Tibial nerve (tissue), 4 donors: ENCODE measurements around the gene MAGI2. TPM values are rescaled to one million over a fixed set of nuclear protein-coding genes. Genes with fewer than 3 reads are reported as not detected.

Experiments
- DNase-seq, 2 donors: peaks; one replicate each; pipeline ENCODE4 v3.0.0-alpha.2; 2019; ENCODE audit warnings: low spot score in 2 of 2
- H3K27ac ChIP-seq, 4 donors: fragments of 200-600 bp; sonication (generic) in 3 of 4; one replicate each; pipeline ENCODE4 v1.5.1; 2017 to 2019; ENCODE audit warnings: mild to moderate bottlenecking in 1 of 4
- H3K27me3 ChIP-seq, 2 donors: fragments of 200-600 bp; sonication (generic) in 1 of 2; one replicate each; pipeline versions ENCODE4 v1.5.1 to v1.6.0; 2017 to 2019
- H3K36me3 ChIP-seq, 3 donors: fragments of 200-600 bp; sonication (generic); one replicate each; pipeline ENCODE4 v1.5.1; 2018 to 2019
- H3K4me1 ChIP-seq, 4 donors: fragments of 200-600 bp; sonication (generic) in 3 of 4; one replicate each; pipeline ENCODE4 v1.5.1; 2017 to 2019
- H3K4me3 ChIP-seq, 4 donors: fragments of 200-600 bp; sonication (generic) in 3 of 4; one replicate each; pipeline ENCODE4 v1.5.1; 2017 to 2019; ENCODE audit warnings: mild to moderate bottlenecking in 1 of 4, moderate library complexity in 1 of 4
- H3K9me3 ChIP-seq, 4 donors: fragments of 200-600 bp; sonication (generic) in 3 of 4; one replicate each; pipeline ENCODE4 v1.5.1; 2017 to 2019
- CTCF ChIP-seq, 5 experiments: fragments of 200-600 bp in 3 of 5; fragments of 450-650 bp in 2 of 5; sonication (generic) in 3 of 5; IDR thresholded peaks; one replicate each; pipeline ENCODE4 v1.5.1; 2016 to 2019; ENCODE audit warnings: antibody characterized with exemption in 5 of 5, mild to moderate bottlenecking in 3 of 5, moderate library complexity in 2 of 5
- EP300 ChIP-seq, 2 donors: sonication (generic); formaldehyde crosslinking; IDR thresholded peaks; one replicate each; pipeline ENCODE4 v1.6.1; 2017; ENCODE audit warnings: antibody characterized with exemption in 2 of 2, mild to moderate bottlenecking in 1 of 2
- POLR2A ChIP-seq, 2 donors: fragments of 450-650 bp; IDR thresholded peaks; one replicate each; pipeline ENCODE4 v1.6.1; 2017; ENCODE audit warnings: antibody characterized with exemption in 2 of 2, mild to moderate bottlenecking in 2 of 2, moderate library complexity in 2 of 2
- WGBS, 2 donors: methylation state at CpG; one replicate each; pipeline ENCODE4 v1.1.5; 2018; 5-methylcytosine and 5-hydroxymethylcytosine counted together
- total RNA-seq, 4 donors: library from RNA; depleted of rRNA; stranded (reverse); fragments of >200 nt; gene quantifications; one replicate each; pipeline ENCODE4 v1.1.0, GENCODE V29; 2016

Gene MAGI2
- total RNA-seq, 4 donors from 2014 or later: 33.6 to 58.2 (median 55.6) TPM

- no peaks in the 10 kb centered on the region for H3K36me3 ChIP-seq
- H3K27ac ChIP-seq: no peak overlapping the region
- no peak for TF ChIP-seq CTCF (IDR thresholded peaks at IDR 0.05)
- no peak for TF ChIP-seq EP300 (IDR thresholded peaks at IDR 0.05)
- no peak for TF ChIP-seq POLR2A (IDR thresholded peaks at IDR 0.05)
- peaks cover 0 to 8% (median 0%) of the 10 kb centered on the region in 4 donors for H3K9me3 ChIP-seq
- WGBS, 2 donors: 60 to 66% methylated on average over 2 of the region's 2 CpGs
- no peak overlapping the region for H3K4me3 ChIP-seq
- H3K27me3 ChIP-seq: no peaks in the 10 kb centered on the region
- H3K4me1 ChIP-seq: no peaks in the 10 kb centered on the region
- no peak for DNase-seq
Measured at GRCh38 chr7:78746301-78746700, 707.2 kb downstream of the MAGI2 start.

- WGBS, 2 donors: 81 to 100% methylated on average over 1 of the region's 1 CpG
- H3K9me3 ChIP-seq: peaks cover 0 to 8% (median 0%) of the 10 kb centered on the region in 4 donors
- DNase-seq: no peak
- H3K36me3 ChIP-seq: no peaks in the 10 kb centered on the region
- no peak overlapping the region for H3K4me3 ChIP-seq
- no peaks in the 10 kb centered on the region for H3K4me1 ChIP-seq
- no peaks in the 10 kb centered on the region for H3K27me3 ChIP-seq
- TF ChIP-seq CTCF (IDR thresholded peaks at IDR 0.05) (no peak), EP300 (IDR thresholded peaks at IDR 0.05) (no peak), POLR2A (IDR thresholded peaks at IDR 0.05) (no peak)
- no peak overlapping the region for H3K27ac ChIP-seq
Measured at GRCh38 chr7:78742694-78743093, 710.8 kb downstream of the MAGI2 start.

GRCh38 chr7:78736548-78736947 lies 716.9 kb downstream of the MAGI2 start:
- Histone ChIP-seq H3K27me3 (no peaks in the 10 kb centered on the region), H3K36me3 (no peaks in the 10 kb centered on the region), H3K4me3 (no peak overlapping the region), H3K4me1 (no peaks in the 10 kb centered on the region), H3K27ac (no peak overlapping the region), H3K9me3 (no peaks in the 10 kb centered on the region)
- TF ChIP-seq POLR2A (IDR thresholded peaks at IDR 0.05): no peak
- TF ChIP-seq EP300 (IDR thresholded peaks at IDR 0.05): no peak
- TF ChIP-seq CTCF (IDR thresholded peaks at IDR 0.05): no peak
- no peak for DNase-seq
- 56 to 57% methylated on average over 1 of the region's 1 CpG for WGBS, 2 donors

- Histone ChIP-seq H3K9me3 (no peaks in the 10 kb centered on the region), H3K4me3 (no peak overlapping the region), H3K27me3 (no peaks in the 10 kb centered on the region), H3K36me3 (no peaks in the 10 kb centered on the region), H3K27ac (no peak overlapping the region), H3K4me1 (no peaks in the 10 kb centered on the region)
- WGBS, 2 donors: 83 to 88% methylated on average over 6 of the region's 6 CpGs
- TF ChIP-seq POLR2A (IDR thresholded peaks at IDR 0.05) (no peak), CTCF (IDR thresholded peaks at IDR 0.05) (no peak), EP300 (IDR thresholded peaks at IDR 0.05) (no peak)
- no peak for DNase-seq
Measured at GRCh38 chr7:78734626-78735025, 718.8 kb downstream of the MAGI2 start.

GRCh38 chr7:78720066-78720465 lies 733.4 kb downstream of the MAGI2 start:
- no peak for DNase-seq
- H3K4me3 ChIP-seq: no peak overlapping the region
- H3K27ac ChIP-seq: no peak overlapping the region
- H3K36me3 ChIP-seq: no peaks in the 10 kb centered on the region
- no peaks in the 10 kb centered on the region for H3K4me1 ChIP-seq
- H3K27me3 ChIP-seq: no peaks in the 10 kb centered on the region
- TF ChIP-seq EP300 (IDR thresholded peaks at IDR 0.05) (no peak), POLR2A (IDR thresholded peaks at IDR 0.05) (no peak), CTCF (IDR thresholded peaks at IDR 0.05) (no peak)
- H3K9me3 ChIP-seq: no peaks in the 10 kb centered on the region
